A549 treated with Hydrocortisone at 1 μM for 4 hours (cell line): ENCODE measurements around the gene ARRB2. TPM values are rescaled to one million over a fixed set of nuclear protein-coding genes. Genes with fewer than 3 reads are reported as not detected.

Source experiments
- total RNA-seq: library from RNA; stranded (reverse); fragments of 200-300 nt; extraction: Qiagen RNA extraction; gene quantifications from 5 replicates; pipeline ENCODE4 v1.2.3, GENCODE V29; 2022

Gene ARRB2
- 48.0 to 63.1 TPM (median 54.3 TPM) in 5 replicates for total RNA-seq

DNA sequence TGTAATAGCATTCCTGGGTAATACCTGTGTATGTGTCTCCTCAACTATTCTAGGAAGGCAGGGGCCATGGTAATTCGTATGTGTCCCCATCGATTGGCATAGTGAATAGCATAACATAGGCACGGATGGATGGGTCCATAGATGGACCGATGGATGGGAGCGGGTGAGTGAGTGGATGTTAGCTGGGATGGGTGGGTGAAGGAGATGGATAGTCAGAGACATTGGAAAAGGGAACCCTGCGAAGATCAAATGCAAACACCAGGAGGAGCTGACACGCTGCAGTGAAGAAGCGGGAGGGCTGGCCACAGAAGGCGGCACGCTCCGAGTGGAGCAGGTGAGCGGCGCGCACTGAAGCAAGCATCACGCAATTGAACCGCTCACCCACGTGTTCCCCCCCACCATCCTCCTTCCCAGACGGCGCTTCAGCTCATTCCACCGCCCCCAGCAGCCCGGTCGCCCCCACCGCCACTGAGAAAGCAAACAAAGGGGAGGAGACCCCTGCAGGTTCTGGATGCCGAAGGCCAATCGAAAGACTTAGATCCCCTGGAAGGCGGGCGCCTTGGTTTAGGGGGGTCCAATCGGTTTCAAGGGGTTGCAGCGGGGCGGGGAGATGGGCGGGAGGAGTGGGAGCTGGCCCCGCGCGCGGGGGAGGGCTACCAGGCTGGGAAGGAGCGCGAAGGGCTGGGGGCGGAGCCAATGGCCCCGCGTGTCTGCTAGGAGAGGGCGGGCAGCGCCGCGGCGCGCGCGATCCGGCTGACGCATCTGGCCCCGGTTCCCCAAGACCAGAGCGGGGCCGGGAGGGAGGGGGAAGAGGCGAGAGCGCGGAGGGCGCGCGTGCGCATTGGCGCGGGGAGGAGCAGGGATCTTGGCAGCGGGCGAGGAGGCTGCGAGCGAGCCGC lies at the start of gene ARRB2:
Gene ARRB2, plus strand, starts transcription at position 839 of the 899 bp plus-strand sequence. CDS start 90 bp downstream, outside the sequence.

DNA sequence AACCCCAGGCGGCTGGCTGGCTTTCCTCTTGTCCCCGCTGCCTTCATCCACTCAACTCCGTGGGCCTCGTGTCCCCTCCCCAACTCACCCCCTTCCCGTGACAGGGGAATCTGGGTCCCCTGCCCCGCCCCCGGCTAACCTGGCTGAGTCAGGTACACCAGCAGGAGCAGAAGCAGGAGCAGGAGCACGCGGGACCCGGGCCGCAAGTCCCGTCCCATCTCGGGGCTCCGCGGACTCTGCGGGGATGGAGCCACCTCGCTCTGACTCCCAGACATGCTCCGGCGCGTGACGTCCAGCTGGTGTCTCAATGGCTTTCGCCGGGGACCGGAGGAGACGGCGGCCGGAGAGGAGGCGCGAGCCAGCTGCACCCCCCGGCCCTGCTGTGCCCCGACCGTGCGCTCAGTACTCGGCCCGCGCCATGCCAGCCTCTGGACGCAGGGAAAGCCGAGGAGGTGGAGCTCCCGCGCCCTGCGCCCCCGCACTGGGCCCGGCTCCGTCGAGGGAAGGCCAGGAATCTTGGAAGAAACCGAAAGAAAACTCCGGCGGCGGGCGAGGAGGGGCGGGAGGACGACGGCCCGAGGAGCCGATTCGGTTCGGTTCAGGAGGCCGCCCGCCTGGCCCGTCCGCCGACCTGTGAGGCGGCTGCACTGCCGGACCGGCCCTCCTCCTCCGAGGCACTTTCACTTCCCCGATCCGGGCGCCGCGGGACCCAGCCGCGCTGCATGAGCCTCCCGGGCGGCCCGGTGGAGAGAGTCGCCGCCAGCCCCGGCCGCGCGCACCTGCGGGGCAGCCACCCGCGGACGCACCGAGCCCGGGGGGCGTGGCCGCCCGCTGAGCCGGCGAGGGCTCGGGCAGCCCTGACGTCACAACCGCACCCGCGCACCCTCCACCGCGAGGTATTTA lies 28.9 kb downstream of the ARRB2 start, which contains the start of the genes CXCL16 and ZMYND15:
Gene CXCL16, minus strand, starts transcription at position 807 of the 903 bp plus-strand sequence. Its CDS starts 589 bp downstream, at position 218.
Gene ZMYND15, plus strand, starts transcription at position 712 of the 903 bp plus-strand sequence. CDS start 716 bp downstream, outside the sequence.

Other genes with a start within 250 kb of the ARRB2 start
- 11.3 to 17.3 TPM (median 12.9 TPM) in 5 replicates for gene SPNS2, start 211.8 kb upstream of the ARRB2 start, total RNA-seq
- gene MYBBP1A, start 155.2 kb upstream of the ARRB2 start, total RNA-seq, result 92.8 to 102 TPM (median 99.0 TPM) in 5 replicates
- gene GGT6, start 150.1 kb upstream of the ARRB2 start, total RNA-seq, result not detected in 5 replicates
- gene SMTNL2, start 126.1 kb upstream of the ARRB2 start, total RNA-seq, result 0.18 to 0.77 TPM (median 0.40 TPM) in 5 replicates
- 0.08 to 0.28 TPM (median 0.18 TPM) in 5 replicates for gene ALOX15, start 69.0 kb upstream of the ARRB2 start, total RNA-seq
- gene PELP1, start 6.5 kb upstream of the ARRB2 start, total RNA-seq, result 67.8 to 72.2 TPM (median 71.2 TPM) in 5 replicates
- 36.8 to 42.3 TPM (median 40.0 TPM) in 5 replicates for gene MED11, start 20.8 kb downstream of the ARRB2 start, total RNA-seq
- gene ZMYND15, start 29.2 kb downstream of the ARRB2 start, total RNA-seq, result 0.31 to 0.51 TPM (median 0.41 TPM) in 5 replicates
- 13.6 to 19.1 TPM (median 15.5 TPM) in 5 replicates for gene CXCL16, start 29.3 kb downstream of the ARRB2 start, total RNA-seq
- 0.21 to 1.0 TPM (median 0.47 TPM) in 5 replicates for gene TM4SF5, start 61.3 kb downstream of the ARRB2 start, total RNA-seq
- gene VMO1, start 75.7 kb downstream of the ARRB2 start, total RNA-seq, result 0.41 to 1.1 TPM (median 0.74 TPM) in 5 replicates
- gene GLTPD2, start 78.3 kb downstream of the ARRB2 start, total RNA-seq, result 0.10 TPM in 1 of 5 replicates, not detected in the others
- gene PSMB6, start 85.5 kb downstream of the ARRB2 start, total RNA-seq, result 442 to 505 TPM (median 483 TPM) in 5 replicates
- 18.9 to 25.3 TPM (median 23.9 TPM) in 5 replicates for gene PLD2, start 96.5 kb downstream of the ARRB2 start, total RNA-seq
- gene MINK1, start 122.7 kb downstream of the ARRB2 start, total RNA-seq, result 47.9 to 64.6 TPM (median 57.9 TPM) in 5 replicates
- 0.17 to 0.31 TPM (median 0.25 TPM) in 5 replicates for gene C17orf107, start 188.9 kb downstream of the ARRB2 start, total RNA-seq
- 0.05 to 0.12 TPM (median 0.07 TPM) in 4 of 5 replicates, not detected in the other for gene CHRNE, start 192.5 kb downstream of the ARRB2 start, total RNA-seq
- not detected in 5 replicates for gene GP1BA, start 221.6 kb downstream of the ARRB2 start, total RNA-seq
- 59.5 to 69.3 TPM (median 66.9 TPM) in 5 replicates for gene SLC25A11, start 229.4 kb downstream of the ARRB2 start, total RNA-seq
- gene RNF167, start 229.6 kb downstream of the ARRB2 start, total RNA-seq, result 86.0 to 136 TPM (median 116 TPM) in 5 replicates
- 2,071 to 2,769 TPM (median 2,761 TPM) in 5 replicates for gene PFN1, start 237.9 kb downstream of the ARRB2 start, total RNA-seq
- 43.2 to 51.8 TPM (median 45.9 TPM) in 5 replicates for gene ENO3, start 240.5 kb downstream of the ARRB2 start, total RNA-seq